DOHH2 (cell line): ENCODE measurements around the gene LAMB2.

Experiments used
- EZH2phosphoT487 ChIP-seq: fragments of 200-600 bp; sonication (generic); IDR thresholded peaks from 2 replicates; pipeline ENCODE4 v1.6.1; 2017; ENCODE audit warnings: borderline replicate concordance, mild to moderate bottlenecking, antibody characterized with exemption, low read length, moderate library complexity, mixed read lengths
- TF ChIP-seq, protein P1 (sequence below): fragments of 200-600 bp; sonication (generic); IDR thresholded peaks from one replicate; pipeline ENCODE4 v1.5.1; 2014; ENCODE audit warnings: antibody characterized with exemption, mild to moderate bottlenecking, low read depth, low read length; ENCODE audit not compliant: poor library complexity, severe bottlenecking

DNA sequence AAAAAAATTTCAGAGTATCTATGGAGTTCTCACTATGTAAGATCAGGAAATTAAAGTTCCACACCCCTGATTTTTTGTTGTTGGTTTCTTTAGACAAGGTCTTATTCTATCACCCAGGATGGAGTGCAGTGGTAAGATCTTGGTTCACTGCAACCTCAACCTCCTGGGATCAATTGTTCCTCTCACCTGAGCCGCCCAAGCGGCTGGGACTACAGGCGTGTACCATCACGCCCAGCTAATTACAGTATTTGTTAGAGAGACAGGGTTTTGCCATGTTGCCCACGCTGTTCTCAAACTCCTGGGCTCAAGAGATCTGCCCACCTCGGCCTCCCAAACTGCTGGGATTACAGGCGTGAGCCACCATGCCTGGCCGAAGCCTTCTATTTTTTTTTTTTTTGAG, 51.4 kb downstream of the LAMB2 start:
- TF ChIP-seq, protein P1, sequence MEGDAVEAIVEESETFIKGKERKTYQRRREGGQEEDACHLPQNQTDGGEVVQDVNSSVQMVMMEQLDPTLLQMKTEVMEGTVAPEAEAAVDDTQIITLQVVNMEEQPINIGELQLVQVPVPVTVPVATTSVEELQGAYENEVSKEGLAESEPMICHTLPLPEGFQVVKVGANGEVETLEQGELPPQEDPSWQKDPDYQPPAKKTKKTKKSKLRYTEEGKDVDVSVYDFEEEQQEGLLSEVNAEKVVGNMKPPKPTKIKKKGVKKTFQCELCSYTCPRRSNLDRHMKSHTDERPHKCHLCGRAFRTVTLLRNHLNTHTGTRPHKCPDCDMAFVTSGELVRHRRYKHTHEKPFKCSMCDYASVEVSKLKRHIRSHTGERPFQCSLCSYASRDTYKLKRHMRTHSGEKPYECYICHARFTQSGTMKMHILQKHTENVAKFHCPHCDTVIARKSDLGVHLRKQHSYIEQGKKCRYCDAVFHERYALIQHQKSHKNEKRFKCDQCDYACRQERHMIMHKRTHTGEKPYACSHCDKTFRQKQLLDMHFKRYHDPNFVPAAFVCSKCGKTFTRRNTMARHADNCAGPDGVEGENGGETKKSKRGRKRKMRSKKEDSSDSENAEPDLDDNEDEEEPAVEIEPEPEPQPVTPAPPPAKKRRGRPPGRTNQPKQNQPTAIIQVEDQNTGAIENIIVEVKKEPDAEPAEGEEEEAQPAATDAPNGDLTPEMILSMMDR = no peak
- no peak for TF ChIP-seq EZH2phosphoT487
